Measurements from ENCODE around the gene ODAD4. TPM values are rescaled to one million over a fixed set of nuclear protein-coding genes. Genes with fewer than 3 reads are reported as not detected.

Gene ODAD4
- total and polyA plus RNA-seq, 2 of the 4 experiments (the other 2 are of a cell fraction): 0.38 to 0.54 TPM

DNA sequence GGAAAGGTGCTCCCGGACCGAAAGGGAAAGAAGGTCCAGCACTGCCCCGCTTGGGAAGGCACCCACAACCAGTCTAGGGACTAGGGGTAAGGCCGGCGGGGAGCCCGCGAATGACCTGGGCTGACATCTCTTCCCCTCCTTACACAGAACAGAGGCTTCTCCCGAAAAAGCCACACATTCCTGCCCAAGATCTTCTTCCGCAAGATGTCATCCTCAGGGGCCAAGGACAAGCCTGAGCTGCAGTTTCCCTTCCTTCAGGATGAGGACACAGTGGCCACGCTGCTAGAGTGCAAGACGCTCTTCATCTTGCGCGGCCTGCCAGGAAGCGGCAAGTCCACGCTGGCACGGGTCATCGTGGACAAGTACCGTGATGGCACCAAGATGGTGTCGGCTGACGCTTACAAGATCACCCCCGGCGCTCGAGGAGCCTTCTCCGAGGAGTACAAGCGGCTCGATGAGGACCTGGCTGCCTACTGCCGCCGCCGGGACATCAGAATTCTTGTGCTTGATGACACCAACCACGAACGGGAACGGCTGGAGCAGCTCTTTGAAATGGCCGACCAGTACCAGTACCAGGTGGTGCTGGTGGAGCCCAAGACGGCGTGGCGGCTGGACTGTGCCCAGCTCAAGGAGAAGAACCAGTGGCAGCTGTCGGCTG is 37.6 kb downstream of the ODAD4 start:
- dilution Hi-C loops (cut with HindIII; ENCODE audit: low sequenced_read_pairs, unreplicated experiment) (no loop called here), intact Hi-C loops (cut with micrococcal nuclease) (no loop called here), in situ Hi-C loops (cut with MboI; ENCODE audit: low sequenced_read_pairs) (loop anchor here (5.0 to 10.0 kb wide), 2 partner anchors 144 to 233 kb away; partner anchors contain the start of genes DHX58 and HAP1)
- Histone ChIP-seq H4K20me1 (ENCODE audit: insufficient read depth, low read length) (peaks cover 30% of the 10 kb centered on the region), H3K56ac (ENCODE audit: extremely low read depth, insufficient read depth, low read length) (no peak overlapping the region), H4K8ac (ENCODE audit: low read depth in 2 of 2, low read length in 2 of 2) (peak overlapping the region; percentile 26 to 79; a peak in 1 of 4 replicates), H2AK9ac (replicated peaks; ENCODE audit: low read depth, low read length, poor library complexity) (peak overlapping the region; percentile 96), H2BK5ac (ENCODE audit: low read depth, low read length, poor library complexity, severe bottlenecking) (no peak overlapping the region), H3K9me1 (ENCODE audit: insufficient read depth, low read length) (peaks cover 16% of the 10 kb centered on the region), H2BK20ac (ENCODE audit: low read depth, low read length) (no peak overlapping the region), H2BK15ac (ENCODE audit: low read depth, low read length) (no peak overlapping the region), H2AFZ (replicated peaks; ENCODE audit: low read length, poor library complexity) (peak overlapping the region; percentile 91), H3K4ac (ENCODE audit: low read depth, low read length) (no peak overlapping the region; the same call in 1 of the 2 replicates), H3K9me3 (ENCODE audit: control insufficient read depth, insufficient read depth, low read length) (no peaks in the 10 kb centered on the region), H3K9ac (ENCODE audit: low read depth, low read length) (peak overlapping the region; percentile 84), H3K36me3 (ENCODE audit: control insufficient read depth, insufficient read depth, low read length) (peaks cover 37% of the 10 kb centered on the region), H4K91ac (ENCODE audit: insufficient read depth, low read depth, low read length) (no peak overlapping the region), H3K4me1 (ENCODE audit: control insufficient read depth, insufficient read depth, low read length) (peaks cover 11% of the 10 kb centered on the region), H3K27ac (ENCODE audit: insufficient read depth, low read length) (peak overlapping the region; percentile 72), H4K5ac (ENCODE audit: low read depth, low read length) (no peak overlapping the region), H3K79me1 (ENCODE audit: low read depth in 1 of 2, low read length in 2 of 2) (peaks cover 28 to 57% of the 10 kb centered on the region in 2 experiments), H3K14ac (replicated peaks; ENCODE audit: low read depth, low read length) (no peak overlapping the region), H3K18ac (ENCODE audit: low read depth, low read length) (no peak overlapping the region), H3K27me3 (ENCODE audit: control insufficient read depth, insufficient read depth, low read length) (no peaks in the 10 kb centered on the region), H3K4me3 (ENCODE audit: insufficient read depth, low read depth, low read length) (peak overlapping the region; percentile 94; the same call in 1 of the 2 replicates), H3K4me2 (ENCODE audit: low read depth, low read length) (peak overlapping the region; percentile 91), H3K23ac (ENCODE audit: low read depth, low read length) (peak overlapping the region; percentile 69; the same call in 1 of the 2 replicates), H2AK5ac (ENCODE audit: low read depth, low read length) (peak overlapping the region; percentile 87), H2BK120ac (ENCODE audit: low read depth, low read length) (no peak overlapping the region)
- no peak for ATAC-seq (ENCODE audit: low read depth)
- ChIA-PET POLR2A (ENCODE audit: unreplicated experiment) (no interaction called here), CTCF (interaction anchor here (1.6 kb wide), 1 partner anchor 133 kb away, joined by 7 read pairs; no protein-coding TSS in a partner anchor)
- no peak for DNase-seq
- 95% methylated on average over 28 of the region's 37 CpGs; no CpG with 5 or more reads in 1 of the 2 experiments for WGBS, 2 experiments (ENCODE audit: extremely low coverage in 2 of 2, insufficient read length in 1 of 2)
- TSS peak; percentile 80 for BruUV-seq (replicated peaks)
- TF ChIP-seq FOS (IDR thresholded peaks at IDR 0.05; ENCODE audit: low read depth, low read length) (no peak), SMC3 (IDR thresholded peaks at IDR 0.05; ENCODE audit: low read depth, low read length) (no peak), RCOR1 (IDR thresholded peaks at IDR 0.05; ENCODE audit: insufficient replicate concordance, low read length) (no peak)
- TF ChIP-seq, protein P1, sequence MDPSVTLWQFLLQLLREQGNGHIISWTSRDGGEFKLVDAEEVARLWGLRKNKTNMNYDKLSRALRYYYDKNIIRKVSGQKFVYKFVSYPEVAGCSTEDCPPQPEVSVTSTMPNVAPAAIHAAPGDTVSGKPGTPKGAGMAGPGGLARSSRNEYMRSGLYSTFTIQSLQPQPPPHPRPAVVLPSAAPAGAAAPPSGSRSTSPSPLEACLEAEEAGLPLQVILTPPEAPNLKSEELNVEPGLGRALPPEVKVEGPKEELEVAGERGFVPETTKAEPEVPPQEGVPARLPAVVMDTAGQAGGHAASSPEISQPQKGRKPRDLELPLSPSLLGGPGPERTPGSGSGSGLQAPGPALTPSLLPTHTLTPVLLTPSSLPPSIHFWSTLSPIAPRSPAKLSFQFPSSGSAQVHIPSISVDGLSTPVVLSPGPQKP (IDR thresholded peaks at IDR 0.05; ENCODE audit: borderline replicate concordance, low read depth, low read length): no peak
- TF ChIP-seq, protein P2, sequence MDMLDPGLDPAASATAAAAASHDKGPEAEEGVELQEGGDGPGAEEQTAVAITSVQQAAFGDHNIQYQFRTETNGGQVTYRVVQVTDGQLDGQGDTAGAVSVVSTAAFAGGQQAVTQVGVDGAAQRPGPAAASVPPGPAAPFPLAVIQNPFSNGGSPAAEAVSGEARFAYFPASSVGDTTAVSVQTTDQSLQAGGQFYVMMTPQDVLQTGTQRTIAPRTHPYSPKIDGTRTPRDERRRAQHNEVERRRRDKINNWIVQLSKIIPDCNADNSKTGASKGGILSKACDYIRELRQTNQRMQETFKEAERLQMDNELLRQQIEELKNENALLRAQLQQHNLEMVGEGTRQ (IDR thresholded peaks at IDR 0.05; ENCODE audit: low read depth, low read length): no peak
